ENCODE measurements around the gene PPP6R2.

PPP6R2 gene

GRCh38 chr22:50300620-50301257 is 42.4 kb upstream of the PPP6R2 start:
- TF ChIP-seq RAD21 (IDR thresholded peaks at IDR 0.05; ENCODE audit: low read depth) (no peak), ZBTB7A (IDR thresholded peaks at IDR 0.05; ENCODE audit: low read depth) (peak; percentile 60; the same call in 1 of the 2 replicates)

DNA sequence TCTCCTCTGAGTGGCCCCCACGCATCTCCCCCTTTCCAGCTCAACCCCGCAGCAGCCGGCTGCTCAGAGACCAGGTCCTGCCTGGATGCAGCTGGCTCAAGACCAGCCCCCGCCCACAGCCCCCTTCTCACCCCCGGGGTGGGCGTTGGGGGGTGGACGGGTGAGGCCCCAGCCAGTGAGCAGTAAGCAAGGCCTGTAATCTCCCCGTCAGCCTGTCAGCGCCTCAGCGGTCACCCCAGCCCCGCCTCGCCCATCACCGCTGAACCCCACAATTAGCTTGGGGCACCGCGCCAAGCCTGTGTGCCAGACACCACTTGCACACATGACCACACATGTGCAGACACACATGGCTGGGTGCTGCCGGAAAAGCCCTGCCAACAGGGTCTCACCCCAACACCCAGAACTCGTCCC is 41.5 kb upstream of the PPP6R2 start:
- no peak for TF ChIP-seq CEBPB (IDR thresholded peaks at IDR 0.05)
- peak; percentile 11; the same call in 1 of the 2 replicates for TF ChIP-seq ZBTB7A (IDR thresholded peaks at IDR 0.05; ENCODE audit: low read depth)
- TF ChIP-seq YY1 (IDR thresholded peaks at IDR 0.05; ENCODE audit: low read depth), result no peak
- peak; percentile 47; the same call in 1 of the 2 replicates for TF ChIP-seq NFIC (IDR thresholded peaks at IDR 0.05)
- TF ChIP-seq TCF12 (IDR thresholded peaks at IDR 0.05; ENCODE audit: low read depth), result no peak
- TF ChIP-seq, protein P1, sequence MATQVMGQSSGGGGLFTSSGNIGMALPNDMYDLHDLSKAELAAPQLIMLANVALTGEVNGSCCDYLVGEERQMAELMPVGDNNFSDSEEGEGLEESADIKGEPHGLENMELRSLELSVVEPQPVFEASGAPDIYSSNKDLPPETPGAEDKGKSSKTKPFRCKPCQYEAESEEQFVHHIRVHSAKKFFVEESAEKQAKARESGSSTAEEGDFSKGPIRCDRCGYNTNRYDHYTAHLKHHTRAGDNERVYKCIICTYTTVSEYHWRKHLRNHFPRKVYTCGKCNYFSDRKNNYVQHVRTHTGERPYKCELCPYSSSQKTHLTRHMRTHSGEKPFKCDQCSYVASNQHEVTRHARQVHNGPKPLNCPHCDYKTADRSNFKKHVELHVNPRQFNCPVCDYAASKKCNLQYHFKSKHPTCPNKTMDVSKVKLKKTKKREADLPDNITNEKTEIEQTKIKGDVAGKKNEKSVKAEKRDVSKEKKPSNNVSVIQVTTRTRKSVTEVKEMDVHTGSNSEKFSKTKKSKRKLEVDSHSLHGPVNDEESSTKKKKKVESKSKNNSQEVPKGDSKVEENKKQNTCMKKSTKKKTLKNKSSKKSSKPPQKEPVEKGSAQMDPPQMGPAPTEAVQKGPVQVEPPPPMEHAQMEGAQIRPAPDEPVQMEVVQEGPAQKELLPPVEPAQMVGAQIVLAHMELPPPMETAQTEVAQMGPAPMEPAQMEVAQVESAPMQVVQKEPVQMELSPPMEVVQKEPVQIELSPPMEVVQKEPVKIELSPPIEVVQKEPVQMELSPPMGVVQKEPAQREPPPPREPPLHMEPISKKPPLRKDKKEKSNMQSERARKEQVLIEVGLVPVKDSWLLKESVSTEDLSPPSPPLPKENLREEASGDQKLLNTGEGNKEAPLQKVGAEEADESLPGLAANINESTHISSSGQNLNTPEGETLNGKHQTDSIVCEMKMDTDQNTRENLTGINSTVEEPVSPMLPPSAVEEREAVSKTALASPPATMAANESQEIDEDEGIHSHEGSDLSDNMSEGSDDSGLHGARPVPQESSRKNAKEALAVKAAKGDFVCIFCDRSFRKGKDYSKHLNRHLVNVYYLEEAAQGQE (IDR thresholded peaks at IDR 0.05; ENCODE audit: low read depth), result no peak
- TF ChIP-seq, protein P2, sequence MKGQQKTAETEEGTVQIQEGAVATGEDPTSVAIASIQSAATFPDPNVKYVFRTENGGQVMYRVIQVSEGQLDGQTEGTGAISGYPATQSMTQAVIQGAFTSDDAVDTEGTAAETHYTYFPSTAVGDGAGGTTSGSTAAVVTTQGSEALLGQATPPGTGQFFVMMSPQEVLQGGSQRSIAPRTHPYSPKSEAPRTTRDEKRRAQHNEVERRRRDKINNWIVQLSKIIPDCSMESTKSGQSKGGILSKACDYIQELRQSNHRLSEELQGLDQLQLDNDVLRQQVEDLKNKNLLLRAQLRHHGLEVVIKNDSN (IDR thresholded peaks at IDR 0.05), result no peak
- no peak for TF ChIP-seq MAX (IDR thresholded peaks at IDR 0.05)
- no peak for TF ChIP-seq RAD21 (IDR thresholded peaks at IDR 0.05; ENCODE audit: low read depth)

- TF ChIP-seq RAD21 (IDR thresholded peaks at IDR 0.05; ENCODE audit: low read depth), result no peak
- no peak for TF ChIP-seq CREB1 (IDR thresholded peaks at IDR 0.05; ENCODE audit: low read depth)
- TF ChIP-seq TCF12 (IDR thresholded peaks at IDR 0.05; ENCODE audit: low read depth), result no peak
- no peak for TF ChIP-seq TAF1 (IDR thresholded peaks at IDR 0.05; ENCODE audit: low read depth)
- TF ChIP-seq YY1 (IDR thresholded peaks at IDR 0.05; ENCODE audit: low read depth), result no peak
- no peak for TF ChIP-seq MAX (IDR thresholded peaks at IDR 0.05)
Observed at GRCh38 chr22:50302041-50302541, 41.0 kb upstream of the PPP6R2 start.

DNA sequence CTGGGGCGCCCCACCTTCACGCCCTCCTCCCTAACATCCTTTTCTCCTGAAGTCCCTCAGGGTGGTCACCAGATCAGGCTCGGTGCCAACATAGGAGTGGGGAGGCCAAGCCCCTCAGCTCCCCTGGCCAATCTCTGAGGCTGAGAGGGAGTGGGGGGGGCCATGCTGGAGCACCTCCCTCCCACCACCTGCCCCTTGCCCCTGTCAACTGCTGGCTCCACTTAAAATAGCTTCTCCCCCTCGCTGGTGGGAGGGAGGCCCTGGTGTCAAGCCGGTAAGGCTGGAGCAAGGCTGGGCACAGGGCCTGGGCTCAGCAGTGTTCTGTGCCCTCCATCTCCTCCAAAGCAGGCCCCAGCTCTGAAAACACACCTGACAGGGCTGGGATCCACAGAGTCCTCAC is 40.6 kb upstream of the PPP6R2 start:
- TF ChIP-seq ZBTB7A (IDR thresholded peaks at IDR 0.05; ENCODE audit: low read depth) (no peak), CEBPB (IDR thresholded peaks at IDR 0.05) (no peak), RAD21 (IDR thresholded peaks at IDR 0.05; ENCODE audit: low read depth) (no peak), EGR1 (IDR thresholded peaks at IDR 0.05) (no peak), CREB1 (IDR thresholded peaks at IDR 0.05; ENCODE audit: low read depth) (no peak), FOXM1 (IDR thresholded peaks at IDR 0.05; ENCODE audit: borderline replicate concordance, low read depth) (no peak), MAX (IDR thresholded peaks at IDR 0.05) (no peak), TAF1 (IDR thresholded peaks at IDR 0.05; ENCODE audit: low read depth) (no peak), EP300 (IDR thresholded peaks at IDR 0.05; ENCODE audit: borderline replicate concordance) (no peak), NFIC (IDR thresholded peaks at IDR 0.05) (no peak), TCF12 (IDR thresholded peaks at IDR 0.05; ENCODE audit: low read depth) (no peak)
- TF ChIP-seq, protein P2 (IDR thresholded peaks at IDR 0.05), result no peak
- TF ChIP-seq, protein P1 (IDR thresholded peaks at IDR 0.05; ENCODE audit: low read depth), result no peak

GRCh38 chr22:50303515-50303847 is 39.6 kb upstream of the PPP6R2 start:
- TF ChIP-seq CREB1 (IDR thresholded peaks at IDR 0.05; ENCODE audit: low read depth) (no peak), ZBTB7A (IDR thresholded peaks at IDR 0.05; ENCODE audit: low read depth) (no peak; the same call in 1 of the 2 replicates), TEAD4 (IDR thresholded peaks at IDR 0.05) (no peak), FOXM1 (IDR thresholded peaks at IDR 0.05; ENCODE audit: borderline replicate concordance, low read depth) (no peak), EGR1 (IDR thresholded peaks at IDR 0.05) (no peak), CEBPB (IDR thresholded peaks at IDR 0.05) (no peak), TAF1 (IDR thresholded peaks at IDR 0.05; ENCODE audit: low read depth) (no peak), TCF12 (IDR thresholded peaks at IDR 0.05; ENCODE audit: low read depth) (no peak), EP300 (IDR thresholded peaks at IDR 0.05; ENCODE audit: borderline replicate concordance) (no peak), NFIC (IDR thresholded peaks at IDR 0.05) (no peak), MAX (IDR thresholded peaks at IDR 0.05) (no peak), RAD21 (IDR thresholded peaks at IDR 0.05; ENCODE audit: low read depth) (no peak)
- TF ChIP-seq, protein P2 (IDR thresholded peaks at IDR 0.05), result no peak
